Stomach smooth muscle (tissue), 2 donors: ENCODE data around the gene ADGRA3.

Experiments
- H3K27ac ChIP-seq: one replicate; pipeline ENCODE4 v1.7.0; 2013; ENCODE audit warnings: mild to moderate bottlenecking, low read length, inconsistent platforms
- H3K27me3 ChIP-seq, 2 donors: one replicate each; pipeline ENCODE4 v1.7.0; 2013; ENCODE audit warnings: low read length in 2 of 2; ENCODE audit not compliant: insufficient read depth in 2 of 2, control insufficient read depth in 1 of 2
- H3K36me3 ChIP-seq, 2 donors: one replicate each; pipeline ENCODE4 v1.7.0; 2013; ENCODE audit warnings: low read length in 2 of 2; ENCODE audit not compliant: control insufficient read depth in 2 of 2, insufficient read depth in 2 of 2
- H3K4me1 ChIP-seq: one replicate; pipeline ENCODE4 v1.7.0; 2013; ENCODE audit warnings: low read length; ENCODE audit not compliant: control insufficient read depth, insufficient read depth
- H3K4me3 ChIP-seq, 2 donors: one replicate each; pipeline ENCODE4 v1.7.0; 2013; ENCODE audit warnings: low read length in 2 of 2
- H3K9ac ChIP-seq, 2 donors: one replicate each; pipeline ENCODE4 v1.7.0; 2013; ENCODE audit warnings: low read length in 2 of 2, mild to moderate bottlenecking in 1 of 2
- H3K9me3 ChIP-seq, 2 donors: one replicate each; pipeline ENCODE4 v1.7.0; 2013; ENCODE audit warnings: low read length in 2 of 2; ENCODE audit not compliant: control insufficient read depth in 2 of 2
- donor health status: healthy.
- donor health status: Pancreatic carcinoma.

Gene ADGRA3, protein sequence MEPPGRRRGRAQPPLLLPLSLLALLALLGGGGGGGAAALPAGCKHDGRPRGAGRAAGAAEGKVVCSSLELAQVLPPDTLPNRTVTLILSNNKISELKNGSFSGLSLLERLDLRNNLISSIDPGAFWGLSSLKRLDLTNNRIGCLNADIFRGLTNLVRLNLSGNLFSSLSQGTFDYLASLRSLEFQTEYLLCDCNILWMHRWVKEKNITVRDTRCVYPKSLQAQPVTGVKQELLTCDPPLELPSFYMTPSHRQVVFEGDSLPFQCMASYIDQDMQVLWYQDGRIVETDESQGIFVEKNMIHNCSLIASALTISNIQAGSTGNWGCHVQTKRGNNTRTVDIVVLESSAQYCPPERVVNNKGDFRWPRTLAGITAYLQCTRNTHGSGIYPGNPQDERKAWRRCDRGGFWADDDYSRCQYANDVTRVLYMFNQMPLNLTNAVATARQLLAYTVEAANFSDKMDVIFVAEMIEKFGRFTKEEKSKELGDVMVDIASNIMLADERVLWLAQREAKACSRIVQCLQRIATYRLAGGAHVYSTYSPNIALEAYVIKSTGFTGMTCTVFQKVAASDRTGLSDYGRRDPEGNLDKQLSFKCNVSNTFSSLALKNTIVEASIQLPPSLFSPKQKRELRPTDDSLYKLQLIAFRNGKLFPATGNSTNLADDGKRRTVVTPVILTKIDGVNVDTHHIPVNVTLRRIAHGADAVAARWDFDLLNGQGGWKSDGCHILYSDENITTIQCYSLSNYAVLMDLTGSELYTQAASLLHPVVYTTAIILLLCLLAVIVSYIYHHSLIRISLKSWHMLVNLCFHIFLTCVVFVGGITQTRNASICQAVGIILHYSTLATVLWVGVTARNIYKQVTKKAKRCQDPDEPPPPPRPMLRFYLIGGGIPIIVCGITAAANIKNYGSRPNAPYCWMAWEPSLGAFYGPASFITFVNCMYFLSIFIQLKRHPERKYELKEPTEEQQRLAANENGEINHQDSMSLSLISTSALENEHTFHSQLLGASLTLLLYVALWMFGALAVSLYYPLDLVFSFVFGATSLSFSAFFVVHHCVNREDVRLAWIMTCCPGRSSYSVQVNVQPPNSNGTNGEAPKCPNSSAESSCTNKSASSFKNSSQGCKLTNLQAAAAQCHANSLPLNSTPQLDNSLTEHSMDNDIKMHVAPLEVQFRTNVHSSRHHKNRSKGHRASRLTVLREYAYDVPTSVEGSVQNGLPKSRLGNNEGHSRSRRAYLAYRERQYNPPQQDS (N-terminal part only)

DNA sequence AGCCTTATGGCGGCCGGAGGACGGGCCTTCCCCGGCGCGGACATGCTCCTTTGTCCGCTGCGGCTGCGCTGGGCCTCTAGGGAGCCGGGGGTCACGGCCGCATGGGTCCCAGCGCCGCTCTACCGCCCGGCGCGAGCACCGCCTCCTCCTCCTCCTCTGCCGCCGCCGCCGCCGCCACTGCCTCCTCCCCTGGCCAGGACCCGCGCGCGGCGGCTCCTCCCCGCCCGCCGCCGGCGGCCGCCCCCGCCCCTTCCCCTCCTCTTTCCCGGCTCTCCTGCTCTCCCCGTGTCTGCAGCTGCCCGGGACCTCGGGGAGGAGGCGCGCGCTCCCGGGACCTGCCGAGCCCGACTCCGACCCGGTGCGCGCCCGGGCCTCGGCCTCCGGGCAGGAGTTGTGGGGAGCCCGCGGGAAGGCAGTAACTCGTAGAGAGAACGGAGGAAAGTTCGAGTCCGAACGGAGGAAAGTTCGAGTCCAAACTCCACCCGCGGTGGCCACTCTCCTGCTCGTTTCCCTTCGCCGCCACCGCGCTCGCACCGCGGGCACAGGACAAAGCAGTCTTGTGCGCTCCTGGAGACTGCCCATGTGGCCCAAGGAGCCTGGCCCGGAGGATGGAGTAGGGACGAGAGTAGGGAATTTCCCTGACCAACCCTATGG lies at the start of gene ADGRA3:
TSS of gene ADGRA3 (minus strand) at position 179 of the 654 bp plus-strand sequence. CDS start 282 bp downstream, outside the sequence.
- Histone ChIP-seq H3K4me1 (peaks cover 17% of the 10 kb centered on the region), H3K4me3 (peak within 1 kb of the TSS; percentile 83 to 89), H3K9ac (peak within 1 kb of the TSS; percentile 78 to 83), H3K27me3 (no peaks in the 10 kb centered on the region), H3K9me3 (no peaks in the 10 kb centered on the region), H3K27ac (peak within 1 kb of the TSS; percentile 62), H3K36me3 (no peaks in the 10 kb centered on the region)

DNA sequence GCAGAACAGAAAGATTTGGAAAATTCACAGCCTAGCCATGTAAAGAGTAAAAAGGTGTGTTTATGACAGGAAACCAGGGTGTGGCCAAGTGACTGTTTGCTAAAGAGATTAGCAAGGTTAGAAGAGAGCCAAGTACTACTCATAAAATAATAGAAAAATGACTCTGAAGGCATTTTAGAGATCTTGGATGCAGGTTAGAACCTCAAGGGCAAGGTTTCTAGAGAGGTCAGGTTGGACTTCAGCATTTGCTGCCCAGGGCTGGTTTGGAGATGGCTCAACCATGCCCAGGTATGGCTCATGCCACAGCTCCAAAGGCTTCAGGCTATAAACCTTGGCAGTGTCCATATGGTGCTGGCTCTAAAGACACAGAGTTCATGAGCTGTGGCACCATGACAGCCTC lies 40.6 kb upstream of the ADGRA3 start:
- no peaks in the 10 kb centered on the region for H3K9me3 ChIP-seq
- H3K36me3 ChIP-seq, result no peaks in the 10 kb centered on the region
- H3K4me3 ChIP-seq, result no peak overlapping the region

DNA sequence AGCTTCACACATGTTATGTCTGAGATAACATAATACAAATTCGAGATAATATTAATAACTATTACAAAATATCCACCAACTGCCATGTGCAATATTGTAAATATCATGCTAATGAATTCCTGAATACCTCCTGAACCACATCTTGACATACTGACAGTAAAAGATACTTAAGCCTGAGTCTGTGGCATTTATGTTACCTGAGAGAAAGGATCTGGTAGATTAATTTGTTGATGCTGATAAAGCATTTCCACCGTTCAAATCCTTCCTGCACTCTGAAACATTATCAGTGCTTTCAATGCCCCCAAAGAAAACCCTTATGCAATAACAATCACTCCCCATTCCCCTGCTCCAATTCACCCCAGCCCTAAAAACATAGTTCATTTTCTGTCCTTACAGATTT lies 38.8 kb upstream of the ADGRA3 start:
- Histone ChIP-seq H3K36me3 (no peaks in the 10 kb centered on the region), H3K4me1 (no peaks in the 10 kb centered on the region), H3K27me3 (no peaks in the 10 kb centered on the region), H3K9me3 (no peaks in the 10 kb centered on the region), H3K4me3 (no peak overlapping the region), H3K27ac (no peak overlapping the region), H3K9ac (no peak overlapping the region)

More for the DNA sequence above, 40.6 kb upstream of the ADGRA3 start:
- Histone ChIP-seq H3K27ac (no peak overlapping the region), H3K9ac (no peak overlapping the region), H3K4me1 (no peaks in the 10 kb centered on the region), H3K27me3 (no peaks in the 10 kb centered on the region)

DNA sequence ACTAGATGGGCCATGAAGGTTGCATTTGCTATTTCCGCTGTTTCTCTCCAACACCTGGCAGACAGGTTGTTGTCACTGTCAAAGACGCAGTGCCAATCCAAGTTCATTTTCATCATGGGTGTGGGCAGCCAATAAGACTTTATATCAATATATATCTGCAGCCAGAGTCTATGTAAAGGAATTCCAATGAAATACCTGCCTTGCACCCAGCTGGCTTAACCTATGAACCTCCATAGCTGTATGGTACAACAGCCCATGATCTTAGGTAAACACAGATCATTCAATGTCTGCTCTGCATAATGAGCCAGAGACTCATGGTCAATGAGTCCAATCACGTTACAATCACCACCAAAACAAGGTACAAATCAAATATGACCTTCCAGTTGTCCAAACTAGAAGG lies 37.7 kb upstream of the ADGRA3 start:
- no peak overlapping the region for H3K4me3 ChIP-seq

DNA sequence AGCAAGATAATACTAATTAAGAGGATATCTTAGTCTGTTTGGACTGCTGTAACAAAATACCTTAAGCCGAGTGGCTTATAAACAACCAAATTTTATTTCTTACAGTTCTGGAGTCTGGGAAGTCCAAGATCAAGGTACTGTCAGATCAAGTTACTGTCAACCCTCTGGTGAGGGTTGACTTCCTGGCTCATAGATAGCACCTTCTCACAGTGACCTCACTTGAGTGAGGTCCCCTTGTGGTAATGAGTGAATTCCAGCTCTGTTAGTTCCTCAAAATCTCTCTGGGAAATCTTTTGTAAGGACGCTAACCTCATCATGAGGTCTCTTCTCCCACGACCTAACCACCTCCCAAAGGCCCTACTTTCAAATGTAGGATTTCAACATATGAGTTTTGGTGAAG lies 36.9 kb upstream of the ADGRA3 start:
- Histone ChIP-seq H3K36me3 (no peaks in the 10 kb centered on the region), H3K9ac (no peak overlapping the region), H3K27me3 (no peaks in the 10 kb centered on the region), H3K4me3 (no peak overlapping the region), H3K4me1 (no peaks in the 10 kb centered on the region), H3K27ac (no peak overlapping the region), H3K9me3 (no peaks in the 10 kb centered on the region)

More for the DNA sequence above, 37.7 kb upstream of the ADGRA3 start:
- H3K27ac ChIP-seq, result no peak overlapping the region
- no peak overlapping the region for H3K9ac ChIP-seq
- no peaks in the 10 kb centered on the region for H3K27me3 ChIP-seq
- no peaks in the 10 kb centered on the region for H3K4me1 ChIP-seq
- no peaks in the 10 kb centered on the region for H3K36me3 ChIP-seq
- H3K9me3 ChIP-seq, result no peaks in the 10 kb centered on the region

DNA sequence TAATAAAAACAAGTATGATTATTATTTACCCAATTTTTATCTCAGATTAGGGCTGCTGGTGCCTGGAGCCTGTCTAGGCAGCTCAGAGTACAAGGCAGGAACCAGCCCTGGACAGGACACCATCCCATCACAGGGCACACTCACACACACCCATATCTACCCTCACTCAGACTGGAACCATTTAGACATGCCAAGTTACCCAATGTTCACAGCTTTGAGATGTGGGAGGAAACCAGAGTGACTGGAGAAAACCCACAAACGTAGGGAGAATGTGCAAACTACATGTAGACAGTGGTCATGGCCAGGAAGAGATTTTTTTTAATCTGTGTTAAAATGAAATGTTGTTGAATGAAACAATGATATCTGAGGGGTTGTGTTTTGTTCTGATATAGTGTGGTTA lies 35.7 kb upstream of the ADGRA3 start:
- H3K27me3 ChIP-seq, result no peaks in the 10 kb centered on the region
- H3K4me1 ChIP-seq, result no peaks in the 10 kb centered on the region
- no peak overlapping the region for H3K27ac ChIP-seq
- H3K9ac ChIP-seq, result no peak overlapping the region
- no peaks in the 10 kb centered on the region for H3K36me3 ChIP-seq
- H3K9me3 ChIP-seq, result no peaks in the 10 kb centered on the region
- no peak overlapping the region for H3K4me3 ChIP-seq

DNA sequence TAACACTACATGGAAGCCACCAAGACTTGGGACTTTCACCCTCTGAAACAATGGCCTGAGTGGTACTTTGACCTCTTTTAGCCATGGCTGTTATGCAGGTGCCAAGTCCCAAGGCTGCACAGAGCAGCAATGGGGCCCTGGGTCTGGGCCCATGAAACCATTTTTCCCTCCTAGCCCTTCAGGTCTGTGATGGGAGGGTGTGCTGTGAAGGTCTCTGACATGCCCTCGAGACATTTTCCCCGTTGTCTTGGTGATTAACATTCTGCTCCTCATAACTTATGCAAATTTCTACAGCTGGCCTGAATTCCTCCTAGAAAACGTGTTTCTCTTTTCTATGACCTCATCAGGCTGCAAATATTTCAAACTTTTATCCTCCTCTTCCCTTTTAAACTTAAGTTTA lies 30.4 kb upstream of the ADGRA3 start:
- H3K27ac ChIP-seq, result no peak overlapping the region
- H3K4me1 ChIP-seq, result no peaks in the 10 kb centered on the region
- H3K9ac ChIP-seq, result no peak overlapping the region
- no peaks in the 10 kb centered on the region for H3K36me3 ChIP-seq
- no peaks in the 10 kb centered on the region for H3K9me3 ChIP-seq
- no peak overlapping the region for H3K4me3 ChIP-seq
- no peaks in the 10 kb centered on the region for H3K27me3 ChIP-seq

DNA sequence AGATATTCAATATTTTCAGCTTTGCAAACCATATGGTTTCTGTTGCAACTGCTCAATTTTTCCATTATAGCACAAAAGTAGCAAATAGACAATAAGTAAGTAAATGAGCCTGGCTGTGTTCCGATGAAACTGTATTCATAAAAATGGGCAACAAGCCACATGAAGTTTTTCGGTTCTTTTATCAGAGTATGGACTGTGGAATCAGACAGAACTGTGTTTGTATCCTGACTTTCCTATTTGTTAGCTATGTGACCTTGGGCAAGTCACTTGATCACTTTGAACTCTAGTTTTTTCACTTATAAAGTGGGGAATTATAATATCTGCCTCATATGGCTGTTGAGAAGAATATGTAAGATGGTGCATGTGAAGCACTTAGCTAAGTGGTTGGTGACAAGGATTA lies 23.4 kb upstream of the ADGRA3 start:
- Histone ChIP-seq H3K4me1 (no peaks in the 10 kb centered on the region), H3K4me3 (no peak overlapping the region), H3K27me3 (no peaks in the 10 kb centered on the region), H3K9ac (no peak overlapping the region), H3K9me3 (peaks cover 6% of the 10 kb centered on the region in 2 donors), H3K27ac (no peak overlapping the region), H3K36me3 (no peaks in the 10 kb centered on the region)

DNA sequence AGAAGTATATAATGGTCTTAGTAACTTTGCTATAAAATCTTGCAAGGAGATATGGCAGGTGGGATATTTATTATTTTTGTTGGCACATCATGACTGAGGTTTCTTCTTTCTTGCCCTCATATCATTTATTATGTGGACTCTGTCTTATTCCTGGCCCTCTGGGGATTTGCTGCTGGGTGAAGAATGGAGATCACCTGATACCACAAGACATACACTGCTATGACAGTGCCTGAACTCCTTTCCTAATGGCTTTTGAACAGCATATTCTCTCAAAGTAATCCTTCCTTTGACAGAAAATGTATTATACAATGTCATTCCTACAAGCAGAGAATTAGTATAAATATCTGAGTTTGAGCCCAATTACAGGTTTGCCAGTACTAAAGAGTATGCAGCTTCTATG lies 22.0 kb upstream of the ADGRA3 start:
- Histone ChIP-seq H3K9ac (no peak overlapping the region), H3K9me3 (peaks cover 10 to 16% of the 10 kb centered on the region in 2 donors), H3K4me1 (no peaks in the 10 kb centered on the region), H3K36me3 (no peaks in the 10 kb centered on the region), H3K27ac (no peak overlapping the region), H3K4me3 (no peak overlapping the region), H3K27me3 (no peaks in the 10 kb centered on the region)

DNA sequence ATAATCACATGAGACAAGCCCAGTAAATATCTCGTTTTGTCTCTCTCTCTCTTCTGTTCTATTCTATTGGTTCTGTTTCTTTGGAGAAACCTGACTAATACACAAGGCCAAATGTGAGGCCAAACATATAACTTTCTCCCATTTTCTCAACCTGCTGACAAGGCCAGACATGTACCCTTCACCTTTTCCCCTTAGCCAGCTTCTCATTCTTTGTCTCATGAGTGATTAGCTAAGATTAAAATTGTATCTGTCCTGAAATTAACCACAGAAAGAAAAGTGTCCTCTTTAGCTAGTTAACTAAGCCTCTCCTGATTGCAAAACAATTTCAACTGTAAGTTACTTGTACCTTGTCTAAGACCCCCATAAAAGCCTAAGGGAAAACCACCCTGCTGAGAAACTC lies 18.5 kb upstream of the ADGRA3 start:
- Histone ChIP-seq H3K9me3 (peaks cover 13 to 16% of the 10 kb centered on the region in 2 donors), H3K4me1 (no peaks in the 10 kb centered on the region), H3K36me3 (no peaks in the 10 kb centered on the region), H3K9ac (no peak overlapping the region), H3K4me3 (no peak overlapping the region), H3K27me3 (no peaks in the 10 kb centered on the region), H3K27ac (no peak overlapping the region)
